HEK293T (cell line): ENCODE data around the gene ALG10B.

Experiments used
- BHLHE40 ChIP-seq: fragments of 450-650 bp; IDR thresholded peaks from 2 replicates; pipeline ENCODE4 v1.6.1; 2016; ENCODE audit warnings: mild to moderate bottlenecking, moderate library complexity, borderline replicate concordance
- ELF4 ChIP-seq: fragments of 450-650 bp; IDR thresholded peaks from 2 replicates; pipeline ENCODE4 v1.6.1; 2017; ENCODE audit warnings: antibody characterized with exemption
- SP1 ChIP-seq: fragments of 450-650 bp; IDR thresholded peaks from 2 replicates; pipeline ENCODE4 v1.6.1; 2017
- TF ChIP-seq, protein P1 (sequence below): fragments of 450-650 bp; IDR thresholded peaks from 2 replicates; pipeline ENCODE4 v1.6.1; 2016

DNA sequence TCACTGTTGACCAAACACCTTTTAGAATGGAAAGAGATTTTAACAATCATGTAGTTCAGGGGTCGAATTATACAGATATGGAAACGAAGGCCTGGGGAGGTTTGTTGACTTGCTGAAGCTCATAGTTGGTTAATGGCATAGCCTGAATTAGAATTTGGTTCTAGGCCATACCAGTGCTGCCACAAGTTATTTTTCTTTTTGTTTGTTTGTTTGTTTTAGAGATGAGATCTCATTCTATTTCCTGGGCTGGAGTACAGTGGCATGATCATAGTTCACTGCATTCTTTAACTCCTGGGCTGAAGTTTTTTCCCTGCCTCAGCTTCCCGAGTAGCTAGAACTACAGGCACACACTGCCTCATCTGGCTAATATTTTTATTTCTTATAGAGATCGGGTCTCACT lies 25.4 kb upstream of the ALG10B start:
- no peak for TF ChIP-seq ELF4
- TF ChIP-seq SP1: no peak
- no peak for TF ChIP-seq BHLHE40
- TF ChIP-seq, protein P1, sequence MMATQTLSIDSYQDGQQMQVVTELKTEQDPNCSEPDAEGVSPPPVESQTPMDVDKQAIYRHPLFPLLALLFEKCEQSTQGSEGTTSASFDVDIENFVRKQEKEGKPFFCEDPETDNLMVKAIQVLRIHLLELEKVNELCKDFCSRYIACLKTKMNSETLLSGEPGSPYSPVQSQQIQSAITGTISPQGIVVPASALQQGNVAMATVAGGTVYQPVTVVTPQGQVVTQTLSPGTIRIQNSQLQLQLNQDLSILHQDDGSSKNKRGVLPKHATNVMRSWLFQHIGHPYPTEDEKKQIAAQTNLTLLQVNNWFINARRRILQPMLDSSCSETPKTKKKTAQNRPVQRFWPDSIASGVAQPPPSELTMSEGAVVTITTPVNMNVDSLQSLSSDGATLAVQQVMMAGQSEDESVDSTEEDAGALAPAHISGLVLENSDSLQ: no peak
